Central memory CD4-positive, alpha-beta T cell (primary cell): Measurements from ENCODE around the gene CASP8.

Experiments used
- DNase-seq: peaks from one replicate; pipeline ENCODE4 v3.0.0; 2022

Gene CASP8

DNA sequence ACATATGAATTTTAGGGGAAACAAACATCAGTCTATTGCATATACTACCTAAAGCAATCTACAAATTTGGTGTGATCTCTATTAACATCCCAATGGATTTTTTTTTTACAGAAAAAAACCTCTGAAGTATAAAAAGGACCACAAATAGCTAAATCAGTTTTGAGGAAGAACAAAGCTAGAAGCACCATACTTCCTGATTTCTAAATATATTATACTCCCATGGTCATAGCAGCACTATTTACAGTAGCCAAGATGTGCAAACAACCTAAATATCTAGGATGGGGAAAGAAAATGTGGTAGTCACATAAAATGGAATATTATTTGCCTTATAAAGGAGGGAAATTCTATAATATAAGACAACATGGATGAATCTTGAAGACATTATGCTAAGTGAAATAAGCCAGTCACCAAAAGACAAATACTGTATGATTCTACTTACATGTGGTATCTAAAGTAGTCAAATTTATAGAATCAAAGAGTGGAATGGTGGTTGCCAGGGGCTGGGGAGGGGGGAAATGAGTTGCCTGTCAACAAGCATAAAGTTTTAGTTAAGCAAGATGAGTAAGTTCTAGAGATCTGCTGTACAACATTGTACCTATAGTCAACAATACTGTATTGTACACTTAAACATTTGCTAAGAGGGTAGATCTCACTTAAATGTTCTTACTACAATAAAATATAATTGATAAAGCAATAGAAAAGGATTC, 17.6 kb upstream of the CASP8 start:
- DNase-seq = no peak

- no peak for DNase-seq
These were observed 15.5 kb upstream of the CASP8 start for GRCh38 chr2:201244829-201245228.

GRCh38 chr2:201246280-201246679, 14.1 kb upstream of the CASP8 start:
- DNase-seq = no peak

GRCh38 chr2:201248288-201248844, 12.0 kb upstream of the CASP8 start:
- DNase-seq = no peak

GRCh38 chr2:201249889-201250288, 10.4 kb upstream of the CASP8 start:
- DNase-seq = no peak

DNA sequence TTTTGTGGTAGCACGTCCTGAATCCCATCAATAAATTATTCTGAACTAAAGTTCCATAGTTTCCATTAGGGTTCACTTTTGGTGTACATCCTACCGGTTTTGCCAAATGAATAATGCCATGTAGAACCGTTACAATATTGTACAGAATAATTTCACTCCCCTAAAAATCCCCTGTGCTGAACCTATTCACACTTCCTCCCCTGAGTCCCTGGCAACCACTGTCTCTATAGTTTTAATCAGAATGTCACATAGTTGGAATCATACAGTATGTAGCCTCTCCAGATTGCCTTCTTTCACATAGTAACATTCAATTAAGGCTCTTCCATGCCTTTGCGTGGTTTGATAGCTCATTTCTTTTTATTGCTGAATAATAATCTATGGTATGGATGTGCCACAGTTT, 9.6 kb upstream of the CASP8 start:
- DNase-seq = no peak

DNA sequence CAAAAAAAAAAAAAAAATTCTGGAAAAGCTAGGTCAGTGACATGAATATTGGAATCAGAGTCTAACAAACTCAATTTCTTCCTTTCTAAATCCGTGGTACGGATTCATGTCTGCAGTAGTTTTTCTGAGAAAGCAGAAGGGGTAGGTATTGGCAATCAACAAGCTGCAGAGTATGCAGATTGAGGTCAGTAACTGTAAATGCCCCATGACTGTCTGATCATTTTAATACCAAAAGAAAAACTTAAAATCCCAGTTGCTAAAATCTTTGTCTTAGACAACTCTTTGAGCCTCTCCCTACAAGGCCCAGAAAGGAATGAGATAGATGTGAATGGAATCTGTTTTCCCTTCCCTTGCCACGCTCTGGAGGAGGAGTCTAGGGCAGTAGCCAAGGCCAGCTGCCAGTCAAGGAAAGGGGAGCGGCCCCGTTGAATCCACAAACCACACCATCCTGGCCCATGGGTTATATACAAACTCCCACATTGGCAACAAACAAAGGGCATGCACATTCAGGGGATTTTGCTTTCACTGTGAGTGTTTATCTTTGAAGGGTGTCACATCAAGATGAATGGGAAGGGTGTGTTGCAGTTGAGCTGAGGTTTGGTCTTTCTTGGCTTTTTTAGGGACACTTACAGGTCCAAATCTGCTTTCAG, 6.1 kb upstream of the CASP8 start:
- DNase-seq = no peak

- no peak for DNase-seq
These were observed 4.8 kb upstream of the CASP8 start for GRCh38 chr2:201255408-201256033.

- DNase-seq = no peak
These were observed 4.3 kb upstream of the CASP8 start for GRCh38 chr2:201256082-201256481.

DNA sequence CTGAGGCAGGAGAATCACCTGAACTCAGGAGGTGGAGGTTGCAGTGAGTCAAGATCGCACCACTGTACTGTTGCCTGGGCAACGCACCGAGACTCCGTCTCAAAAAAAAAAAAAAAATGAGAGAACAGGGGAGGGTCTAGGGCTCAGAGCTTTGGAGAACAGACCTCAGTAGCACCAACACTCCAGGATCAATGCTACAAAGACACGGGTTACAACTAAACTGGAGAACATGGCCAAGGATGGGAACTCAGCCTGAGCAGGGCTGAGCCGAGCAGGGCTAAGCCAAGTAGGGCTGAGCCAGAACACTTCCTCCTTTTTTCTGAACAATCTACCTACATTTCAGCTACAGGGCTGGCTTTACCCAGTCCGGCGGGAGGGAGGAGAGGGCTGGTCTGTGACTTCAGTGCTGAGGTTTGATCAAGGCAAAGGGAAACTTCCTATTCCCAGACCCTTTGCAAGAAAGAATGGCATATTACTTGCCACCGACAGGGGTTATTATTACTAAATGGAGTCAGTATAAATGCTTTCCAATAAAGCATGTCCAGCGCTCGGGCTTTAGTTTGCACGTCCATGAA, 2.9 kb upstream of the CASP8 start:
- DNase-seq = peak; percentile 74

DNA sequence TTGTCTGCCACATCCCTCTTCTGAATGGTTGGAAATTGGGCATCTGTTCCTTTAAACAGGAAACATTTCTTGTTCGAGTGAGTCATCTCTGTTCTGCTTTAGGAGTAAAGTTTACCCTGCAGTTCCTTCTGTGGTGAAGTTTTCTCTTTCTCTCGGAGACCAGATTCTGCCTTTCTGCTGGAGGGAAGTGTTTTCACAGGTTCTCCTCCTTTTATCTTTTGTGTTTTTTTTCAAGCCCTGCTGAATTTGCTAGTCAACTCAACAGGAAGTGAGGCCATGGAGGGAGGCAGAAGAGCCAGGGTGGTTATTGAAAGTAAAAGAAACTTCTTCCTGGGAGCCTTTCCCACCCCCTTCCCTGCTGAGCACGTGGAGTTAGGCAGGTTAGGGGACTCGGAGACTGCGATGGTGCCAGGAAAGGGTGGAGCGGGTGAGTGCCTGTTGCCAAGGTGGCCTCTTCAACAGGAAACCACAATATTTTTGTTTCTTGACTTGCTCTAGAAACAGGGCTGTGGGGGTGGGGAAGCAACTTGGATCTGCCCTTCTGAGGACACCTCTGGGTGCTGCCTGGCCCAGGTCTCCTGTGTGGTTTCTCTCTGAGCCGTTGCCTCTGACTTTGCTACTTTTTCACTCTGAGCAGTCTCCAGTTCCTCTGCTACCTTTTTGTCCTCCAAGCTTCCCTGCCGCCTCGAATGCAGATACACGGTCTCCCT, 2.2 kb upstream of the CASP8 start:
- DNase-seq = peak; percentile 98

- DNase-seq = no peak
These were observed 1.4 kb upstream of the CASP8 start for GRCh38 chr2:201258666-201259615.

DNA sequence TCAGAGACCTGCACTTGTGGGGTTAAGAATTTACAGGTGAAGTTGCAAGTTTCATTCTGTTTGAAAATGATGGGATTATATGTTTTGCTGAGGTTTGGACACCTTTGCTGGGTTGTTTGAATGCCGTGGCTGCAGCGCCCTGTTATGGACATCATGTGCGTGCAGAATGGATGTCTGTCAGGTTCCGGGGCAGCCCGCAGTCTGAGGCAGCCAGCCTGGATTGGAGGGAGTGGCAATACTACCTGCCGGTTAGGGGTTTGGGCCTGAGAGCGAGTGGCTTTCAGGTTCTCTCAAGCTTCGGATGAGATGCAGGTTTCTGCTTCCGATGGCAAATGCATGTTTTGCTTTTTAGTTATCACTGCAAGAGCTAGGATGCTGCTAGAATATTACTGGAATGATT, 1.1 kb downstream of the CASP8 start:
- peak; percentile 58 for DNase-seq

DNA sequence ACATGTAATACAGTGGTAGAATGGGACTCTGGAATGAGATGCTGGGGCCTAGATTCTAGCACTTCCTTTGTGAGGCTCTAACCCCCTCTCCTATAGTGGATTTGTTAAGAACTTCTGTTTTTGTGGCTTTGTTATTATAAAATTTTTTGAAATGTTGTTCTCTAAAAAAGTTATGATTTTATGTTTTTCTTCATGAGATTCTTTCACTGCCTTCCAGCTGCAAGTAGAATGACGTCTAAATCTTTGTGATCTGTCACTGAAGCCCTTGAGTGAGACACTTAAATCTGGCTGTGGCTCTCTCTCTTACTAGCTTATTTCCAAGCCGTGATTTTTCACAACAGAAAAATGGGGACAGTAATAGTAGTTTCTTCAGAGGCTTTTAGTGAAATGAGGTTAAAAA, 1.6 kb downstream of the CASP8 start:
- DNase-seq = peak; percentile 34

DNA sequence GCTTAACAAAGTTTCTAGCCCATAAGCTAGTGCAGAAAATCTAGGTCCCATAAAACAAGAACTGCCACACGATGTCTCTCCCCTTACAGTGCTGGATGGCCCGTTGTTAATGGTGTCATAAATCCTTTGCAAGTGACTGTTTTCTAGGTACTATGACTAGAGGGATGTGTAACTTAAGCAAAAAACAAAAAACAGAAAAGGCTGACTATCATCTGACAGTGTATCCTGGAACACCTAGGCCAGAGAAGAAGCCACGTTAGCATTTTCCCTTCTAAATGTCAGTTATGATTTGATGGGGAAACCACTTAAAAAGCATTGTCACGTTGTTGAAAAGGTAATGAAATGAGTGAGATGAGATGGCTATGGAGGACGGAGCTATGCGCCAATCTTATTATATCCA, 2.4 kb downstream of the CASP8 start:
- no peak for DNase-seq

DNA sequence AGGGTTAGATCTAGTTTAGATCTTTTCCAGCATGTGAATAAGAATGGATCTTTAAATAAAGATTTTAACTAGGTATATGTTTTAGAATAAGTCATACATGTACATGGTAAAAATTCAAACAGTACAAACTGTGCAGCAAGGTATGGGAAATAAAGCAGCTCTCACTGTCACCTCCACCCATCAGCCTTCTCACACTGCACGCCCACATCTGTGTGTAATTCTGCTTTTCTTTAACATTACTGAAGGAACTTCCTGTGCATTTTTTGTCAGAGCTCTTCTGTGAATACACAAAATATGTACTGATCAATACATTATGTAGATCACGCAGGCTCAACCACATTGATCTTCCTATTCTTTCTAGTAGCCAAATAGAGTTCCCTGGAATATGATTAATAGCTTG, 3.4 kb downstream of the CASP8 start:
- no peak for DNase-seq

- DNase-seq = no peak
These were observed 4.3 kb downstream of the CASP8 start for GRCh38 chr2:201264472-201265173.

- DNase-seq = no peak
These were observed 6.3 kb downstream of the CASP8 start for GRCh38 chr2:201266629-201267028.

GRCh38 chr2:201267278-201268030, 7.1 kb downstream of the CASP8 start:
- DNase-seq = no peak

GRCh38 chr2:201269764-201270163, 9.4 kb downstream of the CASP8 start:
- no peak for DNase-seq
